NT2/D1 (cell line): ENCODE results near the gene C2CD4B.

ENCODE experiments used
- SUZ12 ChIP-seq: IDR thresholded peaks from 2 replicates; pipeline ENCODE4 v1.6.1; 2011; ENCODE audit not compliant: insufficient read length, insufficient read depth; ENCODE audit errors: extremely low read depth
- YY1 ChIP-seq: IDR thresholded peaks from 2 replicates; pipeline ENCODE4 v1.6.1; 2011; ENCODE audit not compliant: insufficient read length, insufficient read depth
- ZNF274 ChIP-seq: IDR thresholded peaks from 2 replicates; pipeline ENCODE4 v1.6.1; 2011; ENCODE audit warnings: mild to moderate bottlenecking, low read depth, low read length

GRCh38 chr15:62209821-62210220 is 44.7 kb upstream of the C2CD4B start:
- TF ChIP-seq ZNF274 (no peak), YY1 (no peak), SUZ12 (no peak)
